Right renal pelvis (tissue), 4 donors: ENCODE results near the gene CPEB2. TPM values are rescaled to one million over a fixed set of nuclear protein-coding genes. Genes with fewer than 3 reads are reported as not detected.
"Not testable (repeated sequence)": the region's sequence is repeated elsewhere in the genome, so short reads cannot be mapped to it uniquely, and the experiment has no call there.

Experiments used
- DNase-seq, 4 donors: peaks; one replicate each; pipeline ENCODE4 v3.0.0-alpha.2; 2013; ENCODE audit warnings: low read depth in 4 of 4, low spot score in 3 of 4, missing footprints in 1 of 4
- polyA plus RNA-seq, 4 donors: library from polyadenylated mRNA; unstranded; fragments of 120-200 nt; gene quantifications; one replicate each; pipeline ENCODE4 v1.2.1, GENCODE V29; 2013; ENCODE audit not compliant: insufficient read length in 4 of 4

CPEB2 gene
- polyA plus RNA-seq, 4 donors = 17.3 to 21.3 (median 20.5) TPM

DNA sequence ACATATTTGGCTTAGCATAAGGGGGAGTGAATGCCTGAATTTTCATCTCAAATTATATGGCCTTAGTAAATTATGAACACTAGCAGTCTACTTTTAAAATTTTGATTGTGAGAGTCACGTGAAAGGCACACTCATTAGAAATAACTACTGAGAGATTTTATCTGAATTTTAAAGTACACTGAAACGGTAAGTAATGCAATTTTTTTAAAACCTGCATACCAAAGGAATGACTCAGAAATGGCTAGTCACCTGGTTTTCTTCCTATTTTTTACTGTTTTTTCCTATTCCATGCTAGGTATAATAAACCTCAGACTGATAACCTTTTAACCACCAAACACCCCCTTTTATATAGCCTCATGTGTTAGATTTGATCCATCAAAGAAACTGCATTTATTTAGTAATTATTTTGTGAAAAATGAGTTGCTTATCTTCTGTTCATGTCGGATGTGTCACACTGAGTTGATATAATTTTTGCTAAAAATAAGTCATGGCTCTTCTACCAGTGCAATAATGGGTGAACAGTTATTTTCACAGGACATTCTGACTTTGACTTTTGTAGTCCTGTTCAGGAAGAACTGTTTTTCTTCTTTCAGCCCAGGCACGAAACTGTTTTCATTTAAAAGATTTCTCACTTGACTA, 40.4 kb downstream of the CPEB2 start:
- DNase-seq = no peak

DNA sequence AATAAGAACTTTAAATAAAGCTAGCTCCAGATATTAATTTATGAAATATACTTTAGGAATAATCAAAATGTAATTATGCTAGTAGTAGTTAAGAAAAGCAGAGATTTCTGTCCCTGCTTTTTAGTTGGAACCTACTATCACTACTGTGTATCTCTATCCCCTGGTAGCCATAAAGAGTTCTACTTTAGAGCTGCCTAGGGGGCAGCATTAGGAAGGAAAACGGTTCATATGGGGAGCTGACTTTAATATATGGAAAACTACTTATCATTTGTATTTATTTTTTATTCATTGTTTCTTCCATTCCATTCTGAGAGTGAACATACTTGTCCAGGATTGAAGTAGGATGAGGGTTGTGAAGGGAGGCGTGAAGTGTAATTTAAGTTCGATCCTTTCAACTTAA, 40.9 kb downstream of the CPEB2 start:
- DNase-seq = no peak

DNA sequence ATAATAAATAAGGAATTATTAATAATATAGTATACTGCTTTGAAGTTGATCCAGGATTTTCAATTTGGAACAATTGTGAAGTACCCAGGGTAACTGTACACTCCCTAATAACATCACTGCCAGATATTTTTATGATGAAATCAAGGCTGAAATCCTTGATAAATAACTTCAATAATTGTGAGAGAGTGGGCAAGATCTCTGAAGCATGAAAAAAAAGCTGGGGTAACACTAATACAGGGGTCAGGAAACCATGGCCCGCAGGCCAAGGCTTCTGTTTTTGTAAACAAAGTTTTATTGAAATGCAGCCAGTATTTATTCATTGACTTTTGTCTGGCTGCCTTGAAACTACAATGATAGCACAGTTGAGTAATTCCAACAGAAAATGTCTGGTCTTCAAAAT, 41.6 kb downstream of the CPEB2 start:
- no peak for DNase-seq

DNA sequence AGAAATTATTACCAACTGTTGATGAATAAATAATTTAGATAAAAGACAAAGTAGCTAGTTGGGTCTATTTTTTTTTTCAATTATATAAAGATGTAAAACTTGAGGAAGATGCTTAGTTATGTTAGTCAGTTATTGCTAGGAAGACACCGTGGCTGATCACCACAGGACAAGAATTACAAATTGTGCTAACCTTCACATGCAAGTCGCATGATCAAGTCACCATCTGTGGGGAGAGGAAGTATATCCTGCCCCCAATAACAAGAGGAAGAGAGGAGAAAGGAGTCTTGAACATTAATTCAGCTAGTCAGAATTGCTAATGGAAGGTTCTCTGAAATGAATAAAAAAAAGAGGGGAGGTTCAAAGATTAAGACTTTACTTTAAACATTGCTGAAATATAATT, 52.3 kb downstream of the CPEB2 start:
- DNase-seq = no peak

DNA sequence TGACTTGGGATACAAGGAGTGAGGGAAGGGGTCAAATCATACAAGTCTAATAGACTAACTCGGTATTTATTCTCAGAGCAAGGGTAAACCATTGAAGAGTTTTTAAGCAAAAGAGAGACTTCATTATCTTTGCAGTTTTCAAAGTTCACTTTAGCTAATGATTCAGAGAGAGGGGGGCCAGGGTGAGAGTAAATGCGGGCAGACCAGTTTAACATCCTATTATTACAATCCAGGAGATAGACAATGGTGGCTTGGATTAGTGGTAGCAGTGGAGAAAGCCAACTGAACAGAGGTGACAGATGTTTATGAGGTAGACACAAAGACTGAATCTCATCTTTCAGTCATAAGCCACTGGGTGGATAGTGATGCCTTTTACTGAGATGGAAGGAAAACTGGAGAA, 57.9 kb downstream of the CPEB2 start:
- DNase-seq = no peak

DNA sequence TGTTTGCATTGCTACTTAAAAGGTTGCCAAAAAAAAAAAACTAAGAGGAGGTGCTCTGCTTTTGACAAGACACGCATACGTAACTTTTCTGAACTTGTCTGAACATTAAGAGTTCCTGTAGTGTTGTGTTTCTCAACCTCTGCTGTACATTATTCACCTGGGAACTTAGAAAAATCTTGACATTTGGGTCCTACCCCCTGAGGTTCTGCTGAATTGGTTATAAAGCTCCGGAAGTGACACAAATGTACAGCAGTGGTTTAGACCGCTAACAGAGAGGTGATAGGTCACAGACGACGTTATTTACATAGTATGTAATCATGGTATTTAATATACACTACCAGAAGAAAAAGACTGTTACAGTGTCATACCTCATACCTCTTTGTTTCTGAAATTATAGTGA, 61.1 kb downstream of the CPEB2 start:
- DNase-seq = no peak

DNA sequence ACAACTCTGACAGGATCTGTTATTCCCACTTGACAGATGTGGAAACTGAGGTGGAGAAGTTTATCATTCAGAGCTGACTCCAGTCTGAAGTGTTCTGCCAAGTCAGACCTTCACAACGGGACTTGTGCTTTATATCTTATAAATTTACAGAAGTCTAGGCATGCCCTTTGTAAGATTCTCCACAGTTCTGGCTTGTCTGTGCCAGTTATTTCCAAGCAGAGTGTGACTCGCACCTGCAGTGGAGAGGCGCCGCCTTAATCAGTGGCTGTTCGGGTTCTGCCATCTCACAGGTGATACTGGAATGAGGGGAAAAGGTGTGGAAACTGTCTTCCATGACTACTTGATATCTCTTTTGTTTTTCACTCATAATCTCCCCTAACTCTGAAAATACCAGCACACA, 63.2 kb downstream of the CPEB2 start:
- DNase-seq = no peak

DNA sequence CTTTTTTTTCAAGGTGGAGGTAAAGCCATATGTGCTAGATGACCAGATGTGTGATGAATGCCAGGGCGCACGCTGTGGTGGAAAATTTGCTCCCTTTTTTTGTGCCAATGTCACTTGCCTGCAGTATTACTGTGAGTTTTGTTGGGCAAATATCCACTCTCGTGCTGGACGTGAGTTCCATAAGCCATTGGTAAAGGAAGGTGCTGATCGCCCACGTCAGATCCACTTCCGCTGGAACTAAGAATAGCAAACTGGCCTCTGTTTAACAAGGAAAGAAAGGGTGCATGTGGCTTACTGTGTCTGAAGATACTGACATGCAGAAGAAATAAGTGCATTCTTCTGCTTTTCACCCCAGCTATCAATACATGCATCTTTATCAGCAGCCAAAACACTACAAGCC, 63.9 kb downstream of the CPEB2 start:
- no peak for DNase-seq

DNA sequence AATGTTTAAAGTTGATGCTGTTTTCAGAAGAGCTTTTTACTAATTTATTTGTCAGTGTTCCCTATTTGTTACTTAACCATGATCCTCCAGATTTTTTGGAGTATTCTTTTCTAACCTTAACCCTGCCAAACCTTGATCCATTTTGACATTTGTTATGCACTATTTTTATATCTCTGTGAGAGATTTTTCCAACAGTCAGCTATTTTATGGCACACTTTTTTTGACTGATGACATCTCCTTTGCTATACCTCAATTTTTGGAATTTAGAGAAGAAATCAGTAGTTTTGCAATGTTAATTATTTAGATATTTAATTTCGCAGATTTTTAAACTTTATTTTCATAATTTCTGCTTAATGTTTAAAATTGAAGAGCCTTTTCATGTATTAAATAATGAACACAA, 66.0 kb downstream of the CPEB2 start:
- no peak for DNase-seq

DNA sequence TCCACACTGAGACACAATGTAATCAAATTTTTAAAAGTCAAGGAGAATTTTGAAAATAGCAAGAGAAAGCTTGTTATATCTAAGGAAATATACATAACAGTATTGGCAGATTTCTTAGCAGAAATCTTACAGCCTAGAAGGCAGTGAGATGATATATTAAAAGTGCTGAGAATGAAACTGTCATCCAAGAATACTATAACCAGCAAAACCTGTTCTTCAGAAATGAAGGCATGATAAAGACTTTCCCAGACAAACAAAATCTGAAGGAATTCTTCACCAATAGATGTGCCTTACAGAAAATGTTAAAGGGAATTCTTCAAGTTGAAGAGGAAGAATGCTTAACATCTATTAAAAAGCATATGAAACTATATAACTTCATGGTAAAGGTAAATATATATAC, 73.6 kb downstream of the CPEB2 start:
- no peak for DNase-seq

DNA sequence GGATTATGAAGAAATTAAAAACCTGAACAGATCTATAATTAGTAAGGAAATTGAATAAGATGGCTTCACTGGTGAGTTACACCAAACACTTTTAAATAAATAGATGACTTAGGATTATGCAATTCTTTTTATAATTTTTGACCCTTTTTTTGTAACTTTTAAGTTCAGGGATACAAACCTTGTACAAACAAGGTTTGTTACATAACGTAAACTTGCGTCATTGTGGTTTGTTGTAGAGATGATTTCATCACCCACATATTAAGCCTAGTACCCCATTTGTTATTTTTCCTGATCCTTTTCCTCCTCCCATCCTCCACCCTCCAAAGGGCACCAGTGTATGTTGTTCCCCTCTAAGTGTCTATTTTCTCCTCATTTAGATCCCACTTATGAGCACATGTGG, 75.7 kb downstream of the CPEB2 start:
- no peak for DNase-seq

DNA sequence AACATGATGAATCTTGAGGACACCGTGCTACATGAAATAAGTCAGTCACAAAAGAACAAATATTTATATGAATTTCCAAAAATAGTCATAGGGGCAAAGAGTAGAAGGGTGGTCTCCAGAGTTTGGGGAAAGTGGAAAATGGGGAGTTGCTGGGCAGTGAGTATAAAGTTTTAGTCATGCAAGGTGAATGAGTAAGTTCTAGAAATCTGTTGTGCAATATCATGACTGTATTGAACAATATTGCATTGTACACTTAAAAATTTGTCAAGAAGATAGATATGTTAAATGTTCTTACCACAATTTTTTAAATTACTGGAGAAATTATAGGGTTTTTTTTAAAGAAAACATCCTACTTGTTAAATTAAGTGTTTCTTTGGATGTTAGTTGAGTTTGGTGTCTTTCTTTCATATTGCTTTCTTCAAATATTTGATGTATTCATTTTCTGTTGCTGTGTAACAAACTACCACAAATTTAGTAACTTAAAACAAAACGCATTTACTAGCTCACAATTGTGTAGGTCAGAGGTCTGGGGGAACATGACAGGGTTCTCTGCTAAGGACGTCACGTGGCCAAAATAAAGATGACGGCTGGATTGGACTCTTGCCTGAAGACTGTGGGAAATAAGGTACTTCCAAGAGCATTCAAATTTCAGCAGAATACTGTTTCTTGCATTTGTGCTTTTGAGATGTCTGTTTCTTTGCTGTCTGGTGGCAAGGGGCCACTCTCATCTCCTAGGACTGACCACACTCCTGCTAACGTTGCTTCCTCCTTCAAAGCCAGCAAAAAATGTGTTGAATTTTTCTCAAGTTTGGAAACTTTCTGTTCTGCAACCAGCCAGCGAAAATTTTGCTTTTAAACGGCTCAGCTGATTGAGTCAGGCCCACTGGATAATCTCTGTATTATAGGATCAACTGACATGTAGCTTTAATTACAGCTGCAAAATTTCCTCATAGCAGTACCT, 76.7 kb downstream of the CPEB2 start:
- DNase-seq = no peak

DNA sequence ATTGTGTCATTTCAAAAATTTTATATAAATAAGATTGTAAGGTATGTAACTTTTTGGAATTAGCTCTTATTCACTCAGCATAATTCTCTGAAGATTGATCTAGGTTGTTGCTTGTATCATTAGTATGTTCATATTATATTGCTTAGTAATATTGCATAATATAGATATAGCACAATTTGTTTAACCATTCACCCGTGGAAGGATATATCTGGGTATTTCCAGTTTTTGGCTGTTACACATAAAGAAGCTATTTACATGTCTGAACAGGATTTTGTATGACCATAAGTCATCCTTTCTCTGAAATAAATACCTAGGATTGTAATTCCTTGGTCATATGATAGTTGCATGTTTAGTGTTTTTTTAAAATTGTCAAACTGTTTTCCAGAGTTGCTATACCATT, 82.5 kb downstream of the CPEB2 start:
- DNase-seq = no peak

DNA sequence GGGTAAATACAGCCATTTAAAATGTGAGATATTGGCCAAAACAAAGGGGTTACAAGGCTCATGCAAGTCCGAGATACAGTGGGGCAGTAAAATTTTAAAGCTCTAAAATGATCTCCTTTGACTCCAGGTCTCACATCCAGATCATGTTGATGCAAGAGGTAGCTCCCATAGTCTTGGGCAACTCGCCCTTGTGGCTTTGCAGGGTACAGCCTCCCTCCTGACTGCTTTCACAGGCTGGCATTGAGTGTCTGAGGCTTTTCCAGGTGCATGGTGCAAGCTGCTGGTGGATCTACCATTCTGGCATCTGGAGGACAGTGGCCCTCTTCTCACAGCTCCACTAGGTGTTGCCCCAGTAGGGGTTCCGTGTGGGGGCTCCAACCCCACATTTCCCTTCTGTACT, 83.5 kb downstream of the CPEB2 start:
- not testable (repeated sequence) for DNase-seq

DNA sequence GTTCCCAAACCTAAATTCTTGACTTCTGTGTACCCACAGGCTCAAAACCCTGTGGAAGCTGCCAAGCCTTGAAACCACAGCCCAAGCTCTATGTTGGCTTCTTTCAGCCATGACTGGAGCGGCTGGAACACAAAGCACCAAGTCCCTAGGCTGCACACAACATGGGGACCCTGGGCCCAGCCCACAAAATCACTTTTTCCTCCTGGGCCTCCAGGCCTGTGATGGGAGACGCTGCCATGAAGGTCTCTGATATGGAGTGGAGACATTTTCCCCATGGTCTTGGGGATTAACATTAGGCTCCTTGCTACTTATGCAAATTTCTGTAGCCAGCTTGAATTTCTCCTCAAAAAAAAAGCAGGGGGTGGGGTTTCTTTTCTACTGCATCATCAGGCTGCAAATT, 84.0 kb downstream of the CPEB2 start:
- DNase-seq = not testable (repeated sequence)

DNA sequence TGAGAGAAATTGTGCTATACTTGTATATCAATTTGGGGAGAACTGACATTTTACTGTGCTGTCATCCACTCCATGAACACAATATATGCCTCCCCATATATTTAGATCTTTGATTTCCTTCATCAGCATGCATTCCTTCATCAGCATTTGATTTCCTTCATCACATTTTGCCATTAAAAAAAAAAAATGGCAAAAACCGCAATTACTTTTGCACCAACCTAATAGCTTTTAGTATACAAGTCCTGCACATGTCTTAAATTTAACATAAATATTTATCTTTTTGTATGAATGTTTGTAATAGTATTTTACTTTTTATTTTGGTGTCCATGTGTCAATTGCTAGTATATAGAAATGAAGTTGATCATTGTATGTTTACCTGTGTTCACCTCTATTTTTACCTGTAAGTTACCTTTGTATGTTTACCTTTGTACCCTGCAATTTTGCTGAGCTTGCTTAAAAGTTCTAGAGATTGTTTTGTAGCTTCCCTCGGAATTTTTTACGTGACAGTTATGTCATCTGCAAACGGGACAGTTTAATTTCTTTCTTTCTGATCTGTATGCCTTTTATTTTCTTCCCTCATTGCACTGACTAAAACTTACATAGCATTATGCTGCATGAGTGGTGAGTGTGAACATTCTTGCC, 86.2 kb downstream of the CPEB2 start:
- DNase-seq = no peak

DNA sequence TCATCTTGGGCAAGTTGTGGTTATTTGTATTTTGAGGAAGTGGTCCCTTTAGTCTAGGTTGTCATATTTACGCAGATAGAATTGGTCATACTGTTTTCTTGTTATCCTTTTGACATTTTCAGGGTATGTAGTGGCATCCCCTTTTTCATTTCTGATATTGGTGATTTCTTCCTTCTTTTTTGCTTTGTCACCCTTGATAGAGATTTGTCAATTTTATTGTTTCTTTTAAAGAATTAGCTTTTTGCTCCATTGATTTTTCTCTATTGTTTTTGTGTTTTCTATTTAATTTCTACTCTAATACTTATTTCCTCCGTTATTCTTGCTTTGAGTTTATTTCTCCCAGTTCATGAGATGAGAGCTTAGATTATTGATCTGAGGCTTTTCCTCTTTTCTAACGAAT, 87.7 kb downstream of the CPEB2 start:
- DNase-seq = no peak

DNA sequence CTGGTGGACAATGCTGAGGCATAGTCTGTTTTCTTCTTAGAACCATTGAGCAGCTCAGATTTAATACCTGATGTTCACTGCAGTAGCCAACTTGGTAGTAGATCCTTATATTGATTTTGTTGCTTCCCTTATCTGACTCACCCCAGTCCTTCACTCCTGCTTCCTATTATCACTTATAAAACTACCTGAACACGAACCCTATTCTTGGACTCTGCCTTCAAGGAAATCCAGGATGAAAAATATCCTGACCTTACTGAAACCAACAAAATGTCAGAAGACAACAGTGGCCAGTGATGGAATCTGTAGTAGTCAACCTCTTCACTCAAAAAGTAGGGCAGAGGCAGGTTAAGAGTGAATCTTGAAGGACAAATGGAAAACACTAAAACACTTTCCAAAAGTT, 98.1 kb downstream of the CPEB2 start:
- DNase-seq = no peak

DNA sequence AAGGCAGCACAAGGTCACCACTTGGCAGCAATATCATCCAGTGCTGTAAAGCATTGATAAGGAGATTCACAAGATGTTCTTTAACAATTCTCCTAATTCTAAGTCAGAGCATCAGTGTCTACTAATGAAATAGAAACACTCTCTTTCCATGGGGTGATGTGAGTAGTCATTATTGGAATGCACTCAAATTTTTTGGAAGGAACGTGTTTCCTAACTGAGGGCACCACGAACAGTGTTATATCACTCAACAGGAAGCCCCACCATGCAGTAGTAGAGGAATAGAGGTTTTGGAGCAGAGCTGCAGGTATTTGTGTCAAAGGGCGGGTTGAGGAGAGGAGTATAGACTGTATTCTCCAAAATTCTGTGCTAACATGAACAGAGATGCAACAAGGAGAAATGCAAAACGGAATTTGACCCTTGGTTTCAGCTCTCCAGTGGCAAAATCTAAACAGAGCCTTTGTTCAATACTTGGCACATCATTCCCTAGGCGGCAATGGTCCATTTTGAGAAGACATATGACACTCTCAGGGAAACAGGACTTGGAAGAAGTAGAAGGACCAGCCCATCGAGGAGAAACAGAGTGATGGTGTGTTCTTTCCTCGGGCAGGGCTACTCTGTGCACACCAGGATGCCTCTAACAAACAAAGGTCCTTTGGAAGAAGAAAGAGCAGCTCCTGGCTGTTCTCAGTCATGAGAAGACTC, 98.9 kb downstream of the CPEB2 start:
- no peak for DNase-seq

DNA sequence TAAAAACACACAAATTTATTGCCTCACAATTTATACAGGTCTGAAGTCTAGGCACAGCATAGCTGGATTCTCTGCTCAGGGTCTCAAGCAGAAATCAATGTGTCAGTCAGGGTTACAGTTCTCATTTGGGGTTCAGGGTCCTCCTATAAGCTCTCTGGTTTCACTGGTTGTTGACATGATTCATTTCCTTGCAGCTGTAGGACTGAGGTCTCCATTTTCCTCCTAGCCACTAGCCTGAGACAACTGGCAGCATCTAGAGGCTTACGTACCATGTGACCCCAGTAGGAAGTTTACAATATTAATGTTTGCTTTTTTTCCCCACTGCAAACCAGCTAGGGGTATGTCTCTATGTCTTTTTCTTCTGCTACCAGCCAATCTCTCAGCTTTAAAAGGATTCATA, 102.5 kb downstream of the CPEB2 start:
- DNase-seq = no peak

DNA sequence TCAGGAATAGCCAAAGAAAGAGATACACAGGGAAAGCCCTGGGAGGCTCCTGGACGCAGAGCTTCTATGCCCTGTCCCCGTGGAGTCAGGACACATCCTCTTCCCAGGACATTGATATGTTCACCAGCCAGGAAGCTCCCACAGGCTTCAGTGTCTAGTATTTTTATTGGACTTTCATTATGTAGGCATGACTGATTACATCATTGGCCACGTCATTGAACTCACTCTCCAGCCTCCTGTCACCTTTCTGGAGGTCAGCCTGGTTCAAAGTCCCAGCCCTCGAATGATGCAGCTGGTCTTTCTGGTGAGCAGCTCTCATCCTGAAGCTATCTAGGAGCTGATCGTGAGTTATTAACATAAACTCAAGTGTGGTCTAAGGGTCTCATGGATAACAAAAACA, 104.1 kb downstream of the CPEB2 start:
- DNase-seq = no peak
